ENCODE data around the gene TTC23L.

Gene TTC23L

DNA sequence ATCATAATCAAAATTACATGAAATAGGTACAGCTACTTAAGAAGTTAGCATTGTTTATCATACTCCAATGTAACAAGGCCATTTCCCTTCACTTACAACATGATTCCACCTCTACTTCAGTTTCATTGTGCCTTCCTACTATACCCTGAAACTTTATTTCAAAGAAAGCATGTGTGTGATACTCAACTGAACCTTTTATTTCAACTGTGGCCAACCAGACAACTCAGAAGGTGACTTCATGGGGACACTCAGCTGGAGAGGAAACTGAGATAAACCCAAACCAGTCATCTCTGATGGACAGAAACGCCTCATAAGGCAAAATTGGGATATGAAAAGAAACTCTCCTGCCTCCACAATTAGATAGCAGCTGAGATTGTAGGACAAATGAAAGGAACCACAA, 5.9 kb upstream of the TTC23L start:
- no peak for DNase-seq (ENCODE audit: low spot score)

GRCh38 chr5:34833976-34834793, 4.8 kb upstream of the TTC23L start:
- DNase-seq (ENCODE audit: low spot score), result no peak

- no peak for DNase-seq (ENCODE audit: low spot score)
Measured at GRCh38 chr5:34834794-34835089, 4.2 kb upstream of the TTC23L start.

GRCh38 chr5:34835664-34836063, 3.3 kb upstream of the TTC23L start:
- no peak for DNase-seq (ENCODE audit: low spot score)

DNA sequence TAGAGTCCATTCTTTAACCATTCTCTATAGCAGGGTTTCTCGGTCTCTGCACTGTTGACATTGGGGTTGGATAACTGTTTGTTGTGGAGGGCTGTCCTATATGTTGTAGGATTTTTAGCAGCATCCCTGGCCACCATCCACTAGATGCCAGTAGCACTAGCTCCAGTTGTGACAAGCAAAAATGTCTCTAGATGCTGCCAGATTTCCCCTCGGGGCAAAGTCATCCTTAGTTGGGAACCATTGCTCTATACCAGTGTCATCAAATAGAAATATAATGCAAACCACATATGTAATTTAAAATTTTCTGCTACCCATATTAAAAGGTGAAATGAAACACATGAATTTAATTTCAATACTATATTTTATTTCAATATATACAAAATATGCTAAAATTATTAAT, 2.9 kb downstream of the TTC23L start:
- DNase-seq (ENCODE audit: low spot score), result no peak

DNA sequence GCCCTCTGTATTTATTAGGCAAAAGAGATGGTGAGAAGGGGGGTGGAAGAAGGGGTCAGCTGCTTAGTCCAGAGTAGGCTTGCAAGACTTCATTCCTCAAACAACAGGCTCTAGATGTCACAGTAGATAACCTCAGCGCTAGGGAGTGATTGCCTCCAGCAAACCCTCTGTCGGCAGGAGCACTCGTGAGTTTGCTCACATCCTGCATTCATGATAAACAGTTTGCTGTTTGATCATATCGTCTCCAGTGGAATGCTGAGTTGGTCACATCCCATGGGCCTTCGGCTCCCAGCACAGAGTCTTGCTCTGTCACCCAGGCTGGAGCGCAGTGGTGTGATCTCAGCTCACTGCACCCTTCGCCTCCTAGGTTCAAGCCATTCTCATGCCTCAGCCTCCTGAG, 3.6 kb downstream of the TTC23L start:
- DNase-seq (ENCODE audit: low spot score), result no peak

GRCh38 chr5:34843497-34843896, 4.5 kb downstream of the TTC23L start:
- DNase-seq (ENCODE audit: low spot score), result no peak

- no peak for DNase-seq (ENCODE audit: low spot score)
Measured at GRCh38 chr5:34844106-34844505, 5.1 kb downstream of the TTC23L start.

DNA sequence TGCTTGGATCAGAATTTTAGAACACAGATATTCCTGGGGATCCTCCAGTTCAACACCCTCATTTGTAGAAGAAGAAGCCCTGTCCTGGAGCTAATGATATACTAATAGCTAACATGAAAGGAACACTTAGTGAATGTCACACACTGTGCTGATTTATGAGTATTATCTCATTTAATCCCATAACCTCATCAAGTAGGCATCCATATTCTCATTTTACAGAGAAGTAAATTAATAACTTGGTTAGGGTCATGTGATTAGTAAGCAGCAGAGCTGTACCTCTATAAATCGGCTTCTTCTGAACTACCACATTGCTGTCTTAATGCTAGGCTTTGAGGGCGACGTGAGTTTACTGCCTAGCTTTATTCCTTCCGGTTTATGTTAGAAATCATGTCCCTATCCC, 6.0 kb downstream of the TTC23L start:
- no peak for DNase-seq (ENCODE audit: low spot score)

- DNase-seq (ENCODE audit: low spot score), result no peak
Measured at GRCh38 chr5:34847056-34847455, 8.1 kb downstream of the TTC23L start.

DNA sequence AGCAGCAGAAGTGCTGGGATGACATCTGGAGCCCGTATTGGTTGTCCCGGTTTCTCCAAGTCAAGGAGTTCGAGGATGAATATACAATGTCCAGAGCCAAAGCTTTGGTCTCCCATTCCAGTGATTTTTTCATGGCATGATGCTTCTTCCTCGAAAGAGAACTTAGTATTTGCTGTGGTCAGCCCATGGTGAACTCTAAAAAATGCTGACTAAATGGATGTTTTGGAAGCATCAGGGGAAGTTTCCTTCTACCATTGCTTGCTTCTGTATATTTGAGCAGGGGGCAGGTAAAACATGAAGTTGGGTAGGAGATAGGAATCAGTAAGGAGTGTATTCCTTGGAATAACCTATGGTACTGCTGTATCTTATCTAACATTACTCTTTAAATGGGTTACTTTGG, 8.6 kb downstream of the TTC23L start:
- no peak for DNase-seq (ENCODE audit: low spot score)

DNA sequence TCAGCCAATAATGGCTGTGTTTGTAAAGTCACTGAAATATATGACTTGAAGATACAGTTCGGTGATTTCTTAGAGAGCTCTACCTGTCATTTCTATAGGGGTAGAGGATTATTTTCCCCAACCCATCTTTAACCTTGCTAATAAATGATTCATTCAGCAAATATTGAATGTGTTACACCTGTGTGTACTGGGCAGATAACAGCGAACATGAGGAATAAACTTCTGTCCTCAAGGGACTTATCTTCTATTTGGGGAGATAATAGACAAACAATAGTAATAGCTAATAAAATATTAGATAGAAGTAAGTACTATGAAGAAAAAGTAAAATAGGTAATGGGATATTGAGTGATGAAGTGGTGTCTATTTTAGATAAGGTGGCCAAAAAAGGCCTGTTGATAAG, 9.3 kb downstream of the TTC23L start:
- DNase-seq (ENCODE audit: low spot score), result no peak

- DNase-seq (ENCODE audit: low spot score), result no peak
Measured at GRCh38 chr5:34849253-34849652, 10.3 kb downstream of the TTC23L start.

DNA sequence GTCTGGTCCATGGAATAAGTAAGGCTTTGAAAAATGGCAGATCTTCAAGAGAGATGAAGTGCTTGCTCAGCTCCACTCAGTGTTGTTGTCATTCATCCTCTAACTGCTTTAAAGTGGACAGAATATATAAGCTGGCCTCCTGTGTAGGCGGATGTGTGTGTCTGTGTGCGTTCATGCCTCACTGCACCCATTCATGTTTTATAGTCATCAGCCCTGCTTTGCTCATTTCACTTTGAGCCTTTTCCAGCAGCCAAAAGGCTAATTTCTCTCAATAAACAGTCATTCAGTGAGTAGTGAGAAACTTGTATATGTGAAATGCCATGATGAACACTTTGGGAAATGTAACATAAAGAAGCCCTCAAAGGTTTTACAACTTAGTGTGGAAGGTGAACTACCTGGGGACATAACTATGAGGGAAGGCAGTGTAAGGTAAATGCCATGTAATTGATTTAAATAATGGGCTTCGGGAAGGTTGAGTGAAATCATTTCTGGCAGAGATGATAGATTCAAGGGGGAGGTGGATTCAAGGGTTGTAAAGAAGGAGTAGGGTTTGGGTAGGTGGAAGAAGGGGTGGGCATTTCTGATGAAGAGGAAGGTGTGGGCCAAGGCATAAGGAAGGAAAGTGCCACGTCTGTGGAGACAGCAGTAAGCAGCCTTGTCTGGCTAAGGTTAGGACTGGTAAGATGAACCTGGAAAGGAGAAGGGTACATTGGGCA, 15.7 kb downstream of the TTC23L start:
- DNase-seq (ENCODE audit: low spot score), result no peak

DNA sequence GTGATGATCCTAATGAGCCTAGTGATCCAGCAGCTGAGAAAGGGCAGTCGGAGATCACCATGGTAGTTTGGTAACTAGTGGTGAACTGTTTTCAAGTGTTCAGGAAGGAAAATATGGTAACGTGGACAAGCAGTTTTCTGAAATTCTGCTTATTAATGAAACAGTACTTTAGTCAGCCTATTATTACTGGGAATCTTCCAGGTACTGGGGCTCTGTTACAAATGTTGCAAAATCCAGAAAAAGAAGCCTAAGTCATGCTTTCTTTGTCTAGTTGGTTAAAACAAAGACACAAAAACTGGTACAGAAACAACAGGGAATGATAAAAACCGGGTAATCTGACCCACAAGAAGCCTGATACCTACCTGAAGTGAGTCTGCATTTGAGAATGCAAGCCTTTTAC, 18.2 kb downstream of the TTC23L start:
- DNase-seq (ENCODE audit: low spot score), result no peak

DNA sequence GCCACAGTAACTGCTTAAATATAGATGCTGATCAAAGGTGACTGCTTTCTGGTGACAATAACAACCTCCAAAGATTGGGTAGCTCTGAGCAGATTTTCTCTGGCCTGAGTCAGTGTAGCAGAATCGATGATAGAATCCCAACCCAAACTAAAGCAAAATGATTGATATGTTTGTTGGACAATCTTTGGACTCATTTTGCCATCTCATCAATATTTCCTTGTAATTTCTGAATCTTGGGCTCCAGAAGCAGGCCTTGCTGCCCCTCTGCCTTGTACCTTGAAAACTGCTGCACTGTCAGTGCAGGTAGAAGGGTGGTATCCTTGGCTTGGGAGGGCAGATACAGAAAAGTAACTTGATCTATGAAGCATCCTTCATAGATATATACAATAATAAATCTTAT, 18.9 kb downstream of the TTC23L start:
- no peak for DNase-seq (ENCODE audit: low spot score)

DNA sequence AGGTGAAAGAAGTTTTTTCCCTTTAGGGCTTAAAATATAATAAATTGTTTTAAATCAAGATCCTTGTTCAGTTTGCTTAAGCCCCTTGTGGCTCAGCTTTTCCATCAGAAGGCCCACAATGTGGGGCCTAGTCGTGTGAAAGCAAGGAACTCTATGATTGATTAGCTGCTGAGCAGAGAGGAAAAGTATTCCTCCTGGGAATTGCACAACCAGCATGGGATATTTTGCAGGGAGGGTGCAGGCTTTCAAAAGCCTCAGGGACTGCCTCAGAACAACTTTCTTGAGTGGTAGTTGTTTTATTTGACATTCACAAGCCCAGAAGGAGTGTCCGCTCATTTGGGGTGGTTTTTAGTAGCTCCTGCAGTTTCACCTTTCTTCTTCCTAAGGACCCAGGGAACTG, 19.8 kb downstream of the TTC23L start:
- no peak for DNase-seq (ENCODE audit: low spot score)

DNA sequence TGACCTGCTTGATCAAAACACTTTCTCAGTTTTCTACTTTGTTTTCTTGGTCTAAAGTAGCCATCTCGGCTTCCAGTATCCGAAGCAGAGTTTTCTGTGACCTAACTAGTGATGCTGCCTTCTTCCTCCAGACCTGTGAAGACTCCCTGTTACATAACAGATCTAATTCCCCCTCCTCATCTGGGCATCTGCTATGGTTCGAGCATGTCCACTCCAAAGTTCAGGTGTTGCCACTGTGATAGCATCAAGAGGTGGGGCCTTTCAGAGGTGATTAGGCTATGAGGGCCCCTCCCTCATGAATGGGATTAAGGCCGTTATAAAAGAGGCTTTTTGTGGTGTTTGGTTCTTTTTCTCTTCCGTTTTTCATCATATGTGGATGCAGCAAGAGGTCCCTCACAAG, 20.3 kb downstream of the TTC23L start:
- DNase-seq (ENCODE audit: low spot score), result no peak

GRCh38 chr5:34863946-34864345, 25.0 kb downstream of the TTC23L start:
- no peak for DNase-seq (ENCODE audit: low spot score)

DNA sequence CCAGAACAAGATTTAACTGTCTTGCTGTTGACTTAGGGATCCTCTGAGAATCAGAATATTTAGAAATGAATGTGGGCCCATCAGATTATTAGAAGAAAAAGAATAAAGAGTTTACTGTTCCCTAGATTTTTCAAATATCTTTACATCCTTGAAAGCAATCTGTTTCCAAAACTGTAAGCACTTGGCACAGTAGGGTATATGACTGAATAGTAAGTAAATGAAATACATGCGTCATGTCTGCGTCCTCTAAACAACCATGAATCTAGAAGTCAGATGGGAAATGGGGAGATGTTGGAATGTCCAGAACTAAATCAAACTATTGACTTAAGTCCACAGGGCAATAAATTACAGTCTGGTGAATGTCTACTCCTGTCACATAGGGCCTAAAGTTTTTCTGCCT, 26.1 kb downstream of the TTC23L start:
- DNase-seq (ENCODE audit: low spot score), result no peak

- DNase-seq (ENCODE audit: low spot score), result no peak
Measured at GRCh38 chr5:34866989-34867471, 28.1 kb downstream of the TTC23L start.

DNA sequence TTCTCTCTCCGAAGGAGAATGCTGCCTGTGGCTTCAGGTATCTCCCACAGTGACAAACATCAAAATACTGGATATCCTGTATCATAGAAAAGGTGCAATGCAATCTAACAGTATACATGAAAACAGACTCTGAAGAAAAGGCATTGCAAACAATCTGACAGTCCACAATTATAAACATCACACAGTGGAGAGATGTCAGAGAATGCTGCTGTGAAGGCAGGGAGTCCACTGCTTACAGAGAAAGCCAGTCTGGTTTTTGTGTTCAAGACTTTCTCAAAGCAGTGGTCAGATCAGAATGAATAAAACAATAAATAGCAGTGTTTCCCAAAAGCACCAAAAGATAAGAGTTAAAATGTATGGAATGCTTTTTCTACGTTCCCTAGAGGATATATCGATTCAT, 28.7 kb downstream of the TTC23L start:
- DNase-seq (ENCODE audit: low spot score), result no peak

DNA sequence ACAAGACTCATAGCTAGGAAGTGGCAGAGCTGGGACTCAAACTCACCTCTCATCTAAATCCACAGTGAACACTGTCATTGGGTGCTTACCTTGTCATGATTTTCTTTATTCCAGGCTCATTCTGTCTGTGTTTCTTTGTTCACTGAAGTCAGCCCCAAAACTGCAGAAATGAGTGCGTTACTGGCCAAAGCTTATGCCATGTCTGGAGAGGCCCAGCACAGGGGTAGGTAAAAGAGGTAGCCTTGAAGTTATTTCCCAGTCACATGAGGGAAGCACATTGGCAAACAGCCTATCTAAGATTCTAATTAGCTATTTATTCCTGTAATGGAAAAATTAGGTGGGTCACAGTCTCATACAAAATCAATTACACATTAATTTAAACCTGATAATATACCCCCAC, 29.8 kb downstream of the TTC23L start:
- no peak for DNase-seq (ENCODE audit: low spot score)

DNA sequence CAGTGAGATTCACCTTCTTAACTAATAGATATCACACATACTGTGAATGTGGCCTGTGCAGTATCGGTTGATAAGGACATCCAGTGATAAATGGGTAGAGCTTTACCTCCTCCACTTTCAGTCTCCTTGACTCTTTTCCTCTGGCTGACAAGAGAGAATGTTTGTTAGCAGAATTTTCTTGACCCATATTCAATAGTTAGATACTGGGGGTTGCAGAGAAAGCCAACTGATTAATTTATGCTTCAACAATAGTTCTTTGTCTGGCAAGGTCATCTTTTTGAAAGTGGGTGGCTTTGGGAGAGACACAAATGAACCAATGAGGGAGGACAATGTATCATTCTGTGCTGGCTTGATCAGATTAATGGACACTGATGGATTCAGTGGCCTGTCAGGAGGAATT, 30.3 kb downstream of the TTC23L start:
- DNase-seq (ENCODE audit: low spot score), result no peak
